KBM-7 (cell line): Measurements from ENCODE around the gene TRIM10.

Experiments
- DNase-seq: peaks from one replicate; pipeline ENCODE4 v3.0.0-alpha.2; 2015
- in situ Hi-C: fragments of 300-500 bp; cut with MboI; formaldehyde crosslinking; loops from 2 replicates; pipeline ENCODE4 v1.14.3; 2020; ENCODE audit warnings: low sequenced_read_pairs, low pct_unique_long_range_greater_than_20kb, mixed read lengths

The TRIM10 gene

DNA sequence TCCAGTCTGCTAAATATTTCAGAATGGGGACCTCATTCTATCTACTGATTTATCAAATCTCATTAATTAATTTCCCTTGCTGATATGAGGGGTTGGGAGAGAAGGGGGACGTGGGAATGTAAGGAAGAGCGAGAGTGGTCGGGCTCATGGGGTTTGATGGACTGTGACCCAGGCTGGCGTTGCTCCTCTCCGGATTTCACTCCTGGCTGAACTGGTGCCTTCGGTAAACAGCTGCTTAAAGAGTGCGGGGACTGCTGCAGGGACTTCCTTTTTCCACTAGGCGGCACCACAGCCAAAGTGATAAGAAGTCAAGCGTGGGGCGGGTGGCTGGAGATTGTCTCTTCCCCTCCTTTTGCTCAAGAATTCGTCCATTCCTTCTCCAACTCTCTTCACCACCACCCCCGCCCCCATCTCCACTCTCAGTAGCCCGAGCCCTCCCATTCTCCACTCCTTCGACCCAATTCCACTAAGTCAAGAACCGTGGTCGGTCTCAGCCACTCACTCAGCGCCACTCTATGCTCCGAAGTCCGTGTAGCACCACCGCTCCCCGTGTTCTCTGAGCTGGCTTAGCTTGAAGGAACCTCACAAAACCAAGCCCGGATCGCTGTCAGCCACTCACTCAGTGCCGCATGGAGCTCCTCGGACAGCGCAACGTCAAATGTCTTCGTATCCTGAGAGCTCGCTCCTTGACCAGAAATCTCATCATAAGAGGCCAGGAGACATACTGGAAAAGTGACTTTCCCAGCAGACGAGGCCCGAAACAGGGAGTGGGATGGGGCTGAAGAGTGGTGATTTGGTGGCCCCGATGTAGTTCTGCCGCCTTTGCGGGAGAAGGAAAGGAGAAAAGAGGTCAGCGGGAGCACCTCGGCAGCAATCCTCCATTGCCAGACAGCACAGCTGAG is 57.8 kb downstream of the TRIM10 start:
- DNase-seq, result peak; percentile 90
- in situ Hi-C loops, result no loop called here

- in situ Hi-C loops, result no loop called here
- DNase-seq, result no peak
Measured at GRCh38 chr6:30102414-30102969, 58.5 kb downstream of the TRIM10 start.
